ENCODE measurements around the gene SLC16A7. TPM values are rescaled to one million over a fixed set of nuclear protein-coding genes. Genes with fewer than 3 reads are reported as not detected.

SLC16A7 gene
- polyA plus RNA-seq, 1 of the 3 experiments (the other 2 are of a cell fraction), result not detected

DNA sequence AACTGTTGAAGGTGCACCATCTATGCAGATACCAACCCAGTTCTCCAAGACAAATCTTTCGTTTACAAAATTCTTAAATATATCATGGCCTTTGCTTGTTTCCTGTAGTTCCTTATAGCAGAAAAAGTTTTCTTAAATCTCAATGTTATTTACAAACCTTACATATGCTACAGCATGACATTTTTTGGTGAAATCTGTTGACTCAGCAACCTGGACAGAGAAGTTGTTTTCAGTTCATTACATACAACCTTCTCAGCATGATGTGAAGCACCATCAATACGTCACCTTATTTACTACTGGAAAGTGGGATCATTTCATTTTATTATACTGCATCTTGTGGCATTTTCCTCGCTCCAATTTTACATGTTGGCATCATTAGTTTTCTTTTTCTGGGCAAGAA lies 231.9 kb downstream of the SLC16A7 start:
- H3K9me2 ChIP-seq, result no peaks in the 10 kb centered on the region
- H4K20me1 ChIP-seq (ENCODE audit: insufficient read depth), result no peaks in the 10 kb centered on the region
- H3K9ac ChIP-seq, result no peak overlapping the region
- H2AFZ ChIP-seq (ENCODE audit: low read depth), result no peak overlapping the region
- H3K27ac ChIP-seq (ENCODE audit: low read depth in 2 of 2, low read length in 1 of 2), result no peak overlapping the region
- H3K36me3 ChIP-seq (replicated peaks in 1 of 2; ENCODE audit: control insufficient read depth in 1 of 2, insufficient read depth in 2 of 2, low read length in 1 of 2), result no peaks in the 10 kb centered on the region
- H3F3A ChIP-seq (replicated peaks; ENCODE audit: insufficient read depth), result no peaks in the 10 kb centered on the region
- H3K79me2 ChIP-seq (ENCODE audit: insufficient read depth), result no peaks in the 10 kb centered on the region
- H3K27me3 ChIP-seq (ENCODE audit: insufficient read depth), result no peaks in the 10 kb centered on the region
- H3K4me3 ChIP-seq (ENCODE audit: low read depth in 2 of 2, low read length in 1 of 2), result no peak overlapping the region
- no peak overlapping the region for H3K4me2 ChIP-seq
- H3K9me3 ChIP-seq, result no peaks in the 10 kb centered on the region
- 5% methylated on average over 3 of the region's 3 CpGs for WGBS (ENCODE audit: low lambda C conversion rate)
- POLR2A ChIA-PET, result no interaction called here
- TF ChIP-seq ZBTB33 (IDR thresholded peaks at IDR 0.05; ENCODE audit: borderline replicate concordance, low read depth), result no peak
- TF ChIP-seq FOSL2 (IDR thresholded peaks at IDR 0.05; ENCODE audit: borderline replicate concordance, low read depth), result no peak
- TF ChIP-seq PBX3 (IDR thresholded peaks at IDR 0.05), result no peak
- DNase-seq, result no peak
- no peaks in the 10 kb centered on the region for H3K4me1 ChIP-seq (ENCODE audit: control insufficient read depth in 1 of 2, insufficient read depth in 2 of 2, low read depth in 1 of 2, low read length in 1 of 2)
- CTCF ChIA-PET, result no interaction called here

DNA sequence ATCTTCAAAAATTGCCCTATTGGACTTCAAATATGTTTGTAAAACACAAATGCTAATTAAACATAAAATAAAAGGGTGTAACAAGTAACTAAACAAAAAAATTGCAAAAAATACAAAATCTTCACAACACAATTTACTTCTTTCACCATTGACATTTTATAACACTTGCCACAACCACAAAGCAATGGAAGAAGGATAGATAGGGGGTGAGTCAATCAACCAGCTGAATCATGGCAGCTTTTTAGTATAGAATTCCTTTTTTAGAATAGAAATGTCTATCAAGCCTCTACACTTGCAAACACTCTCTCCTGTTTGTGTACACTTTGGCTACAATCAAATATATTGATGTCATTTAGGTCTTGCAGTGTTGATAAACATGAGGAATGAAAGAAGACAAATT lies 232.7 kb downstream of the SLC16A7 start:
- no peaks in the 10 kb centered on the region for H3K9me3 ChIP-seq
- no peaks in the 10 kb centered on the region for H4K20me1 ChIP-seq (ENCODE audit: insufficient read depth)
- no peaks in the 10 kb centered on the region for H3K27me3 ChIP-seq (ENCODE audit: insufficient read depth)
- TF ChIP-seq RAD21 (IDR thresholded peaks at IDR 0.05; ENCODE audit: low read length) (no peak), FOXJ3 (CRISPR knock-in tag; IDR thresholded peaks at IDR 0.05) (no peak), POLR2AphosphoS5 (IDR thresholded peaks at IDR 0.05; ENCODE audit: low read depth, low read length) (no peak), SIN3A (IDR thresholded peaks at IDR 0.05; ENCODE audit: borderline replicate concordance, low read depth, low read length) (no peak), TEAD4 (IDR thresholded peaks at IDR 0.05; ENCODE audit: borderline replicate concordance, insufficient read depth) (no peak), GABPA (IDR thresholded peaks at IDR 0.05; ENCODE audit: low read depth) (no peak), GATA2 (CRISPR knock-in tag; IDR thresholded peaks at IDR 0.05) (no peak), RXRA (IDR thresholded peaks at IDR 0.05; ENCODE audit: borderline replicate concordance, low read depth) (no peak), JUND (IDR thresholded peaks at IDR 0.05) (no peak), CHD2 (IDR thresholded peaks at IDR 0.05; ENCODE audit: low read length, partially characterized antibody) (no peak), NRF1 (IDR thresholded peaks at IDR 0.05; ENCODE audit: low read depth, low read length) (no peak), RFX5 (IDR thresholded peaks at IDR 0.05; ENCODE audit: low read length) (no peak), USF2 (IDR thresholded peaks at IDR 0.05; ENCODE audit: borderline replicate concordance, low read depth, low read length) (no peak), NFIC (IDR thresholded peaks at IDR 0.05; ENCODE audit: borderline replicate concordance) (no peak), EZH2phosphoT487 (IDR thresholded peaks at IDR 0.05; ENCODE audit: borderline replicate concordance, low read depth) (no peak), TAF1 (IDR thresholded peaks at IDR 0.05; ENCODE audit: borderline replicate concordance, low read depth, low read length) (no peak)
- no peak overlapping the region for H3K4me3 ChIP-seq (ENCODE audit: low read depth in 2 of 2, low read length in 1 of 2)
- H3K4me1 ChIP-seq (ENCODE audit: control insufficient read depth in 1 of 2, insufficient read depth in 2 of 2, low read depth in 1 of 2, low read length in 1 of 2), result no peaks in the 10 kb centered on the region
- no peak for DNase-seq
- POLR2A ChIA-PET, result no interaction called here
- no peaks in the 10 kb centered on the region for H3F3A ChIP-seq (replicated peaks; ENCODE audit: insufficient read depth)
- no peak overlapping the region for H3K9ac ChIP-seq
- CTCF ChIA-PET, result no interaction called here
- H3K79me2 ChIP-seq (ENCODE audit: insufficient read depth), result no peaks in the 10 kb centered on the region
- no peaks in the 10 kb centered on the region for H3K9me2 ChIP-seq
- no peak overlapping the region for H3K4me2 ChIP-seq
- H3K36me3 ChIP-seq (replicated peaks in 1 of 2; ENCODE audit: control insufficient read depth in 1 of 2, insufficient read depth in 2 of 2, low read length in 1 of 2), result no peaks in the 10 kb centered on the region
- no peak overlapping the region for H2AFZ ChIP-seq (ENCODE audit: low read depth)
- H3K27ac ChIP-seq (ENCODE audit: low read depth in 2 of 2, low read length in 1 of 2), result no peak overlapping the region

Data from SK-N-SH (cell line).